Stimulated activated CD4-positive, alpha-beta T cell treated with anti-CD3 and anti-CD28 coated beads, TNF-alpha, amount 100 ng/mL, for 48 hours (primary cell): ENCODE measurements around the gene ARRDC2.
A peak's percentile ranks its signal among the peaks of the same experiment; 100 is the strongest.
"Not testable (repeated sequence)": the region's sequence is repeated elsewhere in the genome, so short reads cannot be mapped to it uniquely, and the experiment has no call there.

Experiments
- DNase-seq, 3 donors: peaks; one replicate each; pipeline ENCODE4 v3.0.0-alpha.2; 2020; ENCODE audit warnings: low read depth in 3 of 3

Gene ARRDC2

GRCh38 chr19:18007917-18008673 is at the start of gene ARRDC2:
TSS of gene ARRDC2 (plus strand) at chr19:18008170. CDS start at chr19:18008311, 141 bp downstream.
- DNase-seq, result peak; percentile 81 to 86 (median 82)

DNA sequence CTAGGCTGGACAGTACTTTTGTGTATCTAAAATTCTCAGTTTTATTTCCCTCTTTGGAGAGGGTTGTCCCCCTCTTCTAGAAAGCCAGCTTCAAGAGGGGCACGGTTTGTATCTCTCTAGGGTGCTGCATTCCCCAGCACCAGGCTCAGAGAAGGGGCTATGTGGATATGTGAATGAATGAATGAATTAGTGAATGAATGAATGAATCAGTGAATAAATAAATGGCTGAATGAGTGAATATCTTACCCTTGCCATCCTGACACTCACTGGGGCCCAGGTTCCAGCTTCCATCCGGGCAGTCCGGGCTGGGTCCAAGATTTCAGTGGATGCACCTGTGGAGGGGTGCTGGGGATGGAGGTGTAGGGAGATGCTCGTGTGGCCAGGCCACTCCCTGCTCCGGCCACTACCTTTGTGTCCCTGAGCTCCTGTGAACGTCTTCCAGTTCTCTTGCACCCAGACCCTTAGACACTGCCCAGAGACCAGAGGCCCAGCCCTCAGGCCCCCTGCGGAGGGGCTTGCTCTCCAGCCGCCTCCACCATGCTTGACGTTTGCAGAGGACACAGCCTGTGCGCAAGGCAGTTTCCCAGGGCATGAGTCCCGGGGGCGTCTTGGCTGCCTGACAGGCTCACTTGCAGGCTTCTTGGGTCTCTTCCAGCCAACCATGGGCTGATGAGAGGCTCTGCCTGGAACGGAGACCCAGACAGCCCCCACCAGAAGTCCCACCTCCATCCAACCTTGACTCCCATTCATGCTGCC is 43.9 kb upstream of the ARRDC2 start:
- no peak for DNase-seq

GRCh38 chr19:17965370-17966128 is 42.4 kb upstream of the ARRDC2 start:
- no peak for DNase-seq

DNA sequence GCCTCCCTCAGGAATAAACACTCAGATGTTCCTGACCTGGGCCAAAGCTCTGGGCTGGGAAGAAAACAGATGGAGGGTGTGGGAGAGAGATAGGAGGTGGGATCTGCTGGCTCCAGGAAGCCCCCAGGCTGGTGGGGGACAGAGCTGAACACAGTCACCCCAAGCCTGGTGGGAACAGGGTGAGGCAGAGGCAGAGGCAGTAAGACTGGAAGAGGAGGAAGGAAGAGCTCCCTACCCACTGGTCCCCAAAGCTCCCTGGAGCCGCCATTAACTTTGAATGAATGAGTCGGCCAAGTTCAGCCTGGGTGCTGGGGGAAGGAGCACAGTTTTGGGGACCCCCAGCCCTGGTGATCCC is 41.9 kb upstream of the ARRDC2 start:
- DNase-seq, result no peak

GRCh38 chr19:17966550-17967256 is 41.3 kb upstream of the ARRDC2 start, which contains the start of gene KCNN1:
TSS of gene KCNN1 (plus strand) at chr19:17967107. CDS start at chr19:17973889, 6,782 bp downstream.
- no peak for DNase-seq

DNA sequence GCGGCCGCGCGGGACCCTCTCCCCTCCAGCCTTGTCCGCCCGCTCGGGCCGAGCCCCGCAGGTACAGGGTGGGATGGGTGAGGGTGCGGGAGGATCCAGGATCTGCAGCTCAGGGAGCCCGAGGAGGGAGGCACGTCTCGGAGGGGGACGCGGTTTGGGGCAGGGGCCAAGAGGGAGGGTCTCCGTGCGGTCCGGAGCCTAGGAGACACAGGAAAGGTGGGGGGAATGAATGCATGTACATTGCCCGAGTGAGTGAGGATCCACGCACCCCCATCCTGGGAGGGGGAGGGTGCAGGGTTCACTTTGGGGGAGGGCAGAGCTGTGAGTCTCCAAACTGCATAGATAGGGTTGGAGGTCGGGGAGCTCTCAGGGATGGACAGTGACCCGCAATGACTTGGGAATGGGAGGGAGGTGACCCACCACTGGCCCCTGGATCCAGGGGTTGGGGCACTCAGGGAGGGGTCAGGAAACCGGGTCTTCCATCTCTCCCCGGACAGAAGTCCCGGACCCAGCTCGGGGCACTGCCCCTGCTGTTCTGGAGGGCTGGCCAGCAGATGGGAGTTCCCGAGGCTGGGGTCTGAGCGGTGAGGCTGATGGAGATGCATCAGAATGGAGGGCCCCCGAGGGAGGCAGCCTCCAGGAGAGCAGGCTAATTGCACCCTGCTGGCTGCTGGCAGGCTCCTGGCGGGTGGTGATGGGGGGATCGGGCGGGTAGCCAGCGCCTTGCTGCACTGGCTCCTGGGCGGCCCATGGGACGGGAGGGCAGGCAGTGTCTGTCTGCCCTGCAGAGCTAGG is 40.5 kb upstream of the ARRDC2 start:
- DNase-seq, result no peak

DNA sequence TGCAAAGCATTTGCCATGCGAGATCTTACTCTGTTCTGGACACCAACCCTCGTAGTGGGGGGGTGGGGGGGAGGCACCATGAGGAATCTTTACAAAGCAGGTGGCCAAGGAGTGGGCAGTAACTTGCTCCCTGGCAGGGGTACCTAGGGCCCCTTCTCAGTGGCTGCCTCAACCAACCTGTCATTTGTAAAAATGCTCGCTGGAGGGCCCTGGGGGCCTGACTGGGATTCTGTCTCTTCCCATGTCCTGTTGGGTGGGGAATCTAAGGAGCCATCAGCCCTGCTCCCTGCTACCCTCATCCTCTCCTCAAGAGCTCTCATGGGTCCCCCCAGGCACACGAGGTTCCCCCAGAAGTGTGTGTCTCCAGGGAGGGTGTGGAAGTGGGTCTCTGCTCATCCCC is 39.6 kb upstream of the ARRDC2 start:
- no peak for DNase-seq

DNA sequence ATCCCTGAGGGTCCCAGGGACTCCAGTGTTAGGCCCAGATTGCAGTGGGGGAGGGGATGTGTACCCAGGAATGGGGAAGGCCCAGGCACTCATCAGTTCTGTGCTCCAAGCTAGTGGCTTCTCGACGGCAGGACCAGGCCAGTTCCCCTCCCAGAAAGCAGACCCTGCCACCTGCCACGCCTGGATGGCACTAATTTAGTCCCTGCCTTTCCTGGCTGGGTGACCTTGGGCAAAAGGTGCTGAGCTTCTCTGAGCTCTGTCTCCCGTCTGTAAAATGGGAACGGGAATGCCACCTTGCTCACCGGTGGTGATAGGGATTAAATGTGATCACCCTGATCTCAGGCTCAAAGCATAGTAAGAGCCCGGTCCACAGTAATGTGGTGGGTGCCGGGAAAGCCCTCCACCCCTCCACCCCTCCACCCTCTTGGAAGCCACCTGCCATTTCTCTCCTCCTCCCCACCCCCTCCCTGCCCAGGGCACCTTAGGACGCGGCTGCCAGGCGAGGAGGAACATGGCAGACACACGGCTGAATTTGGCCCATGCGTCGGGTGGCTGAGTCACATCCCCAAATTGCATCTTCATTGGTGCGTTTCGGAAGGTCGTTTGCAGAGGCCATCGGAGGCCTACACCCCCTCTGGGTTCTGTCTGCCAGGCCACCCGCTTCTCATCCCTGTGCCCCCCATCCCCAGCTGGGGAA is 38.7 kb upstream of the ARRDC2 start:
- DNase-seq, result no peak

DNA sequence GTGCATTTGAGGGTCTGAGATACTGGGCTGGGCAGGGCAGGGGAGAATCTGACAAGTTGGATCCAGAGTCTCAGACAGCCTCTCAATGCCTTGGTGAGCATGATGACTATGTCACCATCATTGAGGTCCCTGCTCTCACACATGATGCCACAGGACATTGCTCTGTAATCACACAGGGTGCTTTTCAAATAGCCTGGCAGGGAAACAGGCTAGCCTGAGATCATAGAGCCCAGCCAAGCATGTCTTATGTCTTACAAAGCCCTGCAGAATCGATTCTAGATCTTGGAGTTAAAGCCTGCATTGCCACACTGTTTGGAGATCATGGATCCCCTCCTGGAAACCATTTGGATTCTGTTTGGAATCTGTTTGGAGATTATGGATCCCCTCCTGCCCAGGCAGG is 35.7 kb upstream of the ARRDC2 start:
- DNase-seq, result no peak

DNA sequence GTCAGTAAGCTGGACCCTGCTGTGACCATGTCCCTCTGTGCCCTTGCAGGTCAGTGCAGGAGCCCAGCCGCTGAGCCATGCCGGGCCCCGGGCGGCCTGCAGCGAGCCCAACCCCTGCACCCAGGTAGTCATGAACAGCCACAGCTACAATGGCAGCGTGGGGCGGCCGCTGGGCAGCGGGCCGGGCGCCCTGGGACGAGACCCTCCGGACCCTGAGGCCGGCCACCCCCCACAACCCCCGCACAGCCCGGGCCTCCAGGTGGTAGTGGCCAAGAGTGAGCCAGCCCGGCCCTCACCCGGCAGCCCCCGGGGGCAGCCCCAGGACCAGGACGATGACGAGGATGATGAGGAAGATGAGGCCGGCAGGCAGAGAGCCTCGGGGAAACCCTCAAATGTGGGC is 34.2 kb upstream of the ARRDC2 start:
- DNase-seq, result no peak

GRCh38 chr19:17974551-17974950 is 33.4 kb upstream of the ARRDC2 start:
- no peak for DNase-seq

DNA sequence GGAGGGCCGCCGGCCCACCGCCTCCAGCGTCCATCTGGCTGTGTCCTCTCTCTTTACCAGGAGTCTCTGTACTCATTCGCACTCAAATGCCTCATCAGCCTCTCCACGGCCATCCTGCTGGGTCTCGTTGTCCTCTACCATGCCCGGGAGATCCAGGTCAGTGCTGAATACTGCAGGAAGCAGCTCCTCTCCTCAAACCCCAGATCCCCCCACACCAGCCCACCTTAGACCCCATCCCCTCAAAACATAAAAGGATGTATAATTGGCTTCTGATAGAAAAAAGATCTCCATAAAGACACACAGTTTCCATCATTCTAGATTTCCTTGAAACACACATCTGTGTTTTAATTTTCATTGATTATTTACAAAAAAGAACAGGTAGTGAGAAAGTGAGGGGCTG is 32.9 kb upstream of the ARRDC2 start:
- DNase-seq, result no peak

GRCh38 chr19:17977021-17977420 is 30.9 kb upstream of the ARRDC2 start:
- DNase-seq, result no peak

GRCh38 chr19:17977488-17977887 is 30.5 kb upstream of the ARRDC2 start:
- DNase-seq, result no peak

GRCh38 chr19:17981611-17982010 is 26.4 kb upstream of the ARRDC2 start:
- DNase-seq, result no peak

DNA sequence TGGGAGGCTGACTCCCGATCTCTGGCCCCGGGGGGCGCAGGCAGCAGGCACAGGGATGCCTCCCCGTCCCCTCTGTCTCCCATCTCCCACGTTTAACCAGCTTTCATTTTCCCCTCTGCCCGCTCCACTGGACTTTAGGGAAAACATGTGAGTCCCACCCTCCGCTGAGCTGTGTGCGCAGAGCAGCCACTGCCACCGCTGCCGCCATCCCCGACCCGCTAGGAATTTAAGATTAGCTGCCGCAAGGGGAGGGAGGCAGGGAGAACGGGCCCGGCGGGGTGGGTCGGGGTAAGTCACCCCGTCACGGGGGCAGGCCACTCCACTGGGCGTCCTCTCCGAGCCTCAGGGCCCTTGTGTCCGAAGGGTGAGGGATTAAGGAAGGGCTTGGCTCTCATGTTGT is 25.5 kb upstream of the ARRDC2 start:
- DNase-seq, result no peak

DNA sequence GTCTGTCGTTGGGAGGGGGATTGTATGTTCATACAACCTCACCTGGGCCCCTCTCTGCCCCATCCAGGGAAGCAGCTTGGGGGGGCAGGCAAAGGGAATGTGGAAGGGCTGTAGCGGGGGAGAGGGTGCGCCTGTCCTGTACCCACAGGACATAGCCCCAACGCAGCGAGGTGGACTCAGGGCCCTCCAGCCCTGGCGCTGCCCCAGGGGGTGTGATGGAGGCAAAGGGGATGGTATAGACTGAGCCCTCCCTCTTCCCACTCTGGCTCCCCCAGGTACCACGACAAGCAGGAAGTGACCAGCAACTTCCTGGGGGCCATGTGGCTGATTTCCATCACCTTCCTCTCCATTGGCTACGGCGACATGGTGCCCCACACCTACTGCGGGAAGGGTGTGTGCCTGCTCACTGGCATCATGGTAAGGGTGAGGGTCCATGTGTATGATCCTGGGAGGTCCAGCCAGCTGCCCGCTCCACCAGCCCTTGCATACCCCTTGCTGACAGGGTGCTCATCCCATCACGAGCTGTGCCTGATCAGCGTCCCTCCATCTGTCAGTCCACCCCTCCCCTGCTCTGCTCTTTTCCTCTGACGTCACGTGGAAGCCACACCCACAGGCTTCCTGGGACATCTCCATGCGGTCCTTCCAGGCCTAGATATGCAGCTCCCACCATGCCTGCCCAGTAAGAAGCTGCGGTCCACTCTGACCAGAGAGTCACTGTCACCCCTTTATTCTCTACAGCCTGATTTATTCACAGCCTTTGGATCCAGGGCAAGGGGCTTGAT is 22.7 kb upstream of the ARRDC2 start:
- DNase-seq, result no peak

- not testable (repeated sequence) for DNase-seq
Observed at GRCh38 chr19:17986569-17986968, 21.4 kb upstream of the ARRDC2 start.

- no peak for DNase-seq
Observed at GRCh38 chr19:17988161-17988560, 19.8 kb upstream of the ARRDC2 start.
